GM23338 (cell line): ENCODE measurements around the gene MNX1. TPM values are rescaled to one million over a fixed set of nuclear protein-coding genes. Genes with fewer than 3 reads are reported as not detected.

ENCODE experiments used
- ATAC-seq: fragments of 200-7000 bp; cut with Tn5 transposase; 3 replicates; pipeline ENCODE4 v1.9.1; 2020
- DNase-seq: peaks from one replicate; pipeline ENCODE4 v3.0.0-alpha.2; 2015; ENCODE audit warnings: low spot score
- H2AFZ ChIP-seq: fragments of 200-600 bp; sonication (generic); 2 replicates; pipeline ENCODE4 v1.8.0; 2016; ENCODE audit warnings: antibody characterized with exemption, mild to moderate bottlenecking, moderate library complexity
- H3F3A ChIP-seq: fragments of 200-600 bp; sonication (generic); replicated peaks from 2 replicates; pipeline ENCODE4 v1.8.0; 2017; ENCODE audit warnings: antibody characterized with exemption, mixed run types, low read depth
- H3K27ac ChIP-seq: fragments of 200-600 bp; sonication (generic); 2 replicates; pipeline ENCODE4 v1.6.1; 2016; ENCODE audit warnings: low read depth
- H3K27me3 ChIP-seq: fragments of 200-600 bp; sonication (generic); 2 replicates; pipeline ENCODE4 v1.8.0; 2016; ENCODE audit warnings: mild to moderate bottlenecking, mixed run types, moderate library complexity; ENCODE audit not compliant: insufficient read depth
- H3K36me3 ChIP-seq: fragments of 200-600 bp; sonication (generic); 2 replicates; pipeline ENCODE4 v1.8.0; 2016; ENCODE audit warnings: mild to moderate bottlenecking; ENCODE audit not compliant: insufficient read depth
- H3K4me1 ChIP-seq: fragments of 200-600 bp; sonication (generic); 2 replicates; pipeline ENCODE4 v1.8.0; 2016; ENCODE audit warnings: mild to moderate bottlenecking, moderate library complexity; ENCODE audit not compliant: insufficient read depth
- H3K4me2 ChIP-seq: fragments of 200-600 bp; sonication (generic); 2 replicates; pipeline ENCODE4 v1.7.1; 2017; ENCODE audit warnings: mixed run types
- H3K4me3 ChIP-seq: fragments of 200-600 bp; sonication (generic); 2 replicates; pipeline ENCODE4 v1.6.1; 2016; ENCODE audit warnings: mixed run types
- H3K79me2 ChIP-seq: fragments of 200-600 bp; sonication (generic); replicated peaks from 2 replicates; pipeline ENCODE4 v1.8.0; 2017; ENCODE audit warnings: mild to moderate bottlenecking; ENCODE audit not compliant: insufficient read depth
- H3K9me2 ChIP-seq: fragments of 200-600 bp; sonication (generic); 2 replicates; pipeline ENCODE4 v1.8.0; 2017; ENCODE audit not compliant: insufficient read depth
- H4K20me1 ChIP-seq: fragments of 200-600 bp; sonication (generic); replicated peaks from 2 replicates; pipeline ENCODE4 v1.8.0; 2017; ENCODE audit warnings: mild to moderate bottlenecking; ENCODE audit not compliant: insufficient read depth
- H3K27ac Mint-ChIP-seq: 2 replicates; pipeline ENCODE4 v1.8.0; 2020; ENCODE audit warnings: inconsistent platforms, mild to moderate bottlenecking, moderate library complexity, mixed read lengths
- H3K27me3 Mint-ChIP-seq: 3 replicates; pipeline ENCODE4 v1.8.0; 2022; ENCODE audit warnings: low read depth, mild to moderate bottlenecking, moderate library complexity, mixed read lengths, inconsistent platforms; ENCODE audit not compliant: insufficient read depth, poor library complexity
- H3K36me3 Mint-ChIP-seq: 3 replicates; pipeline ENCODE4 v1.8.0; 2021; ENCODE audit warnings: low read depth, mild to moderate bottlenecking, inconsistent platforms, moderate library complexity, mixed read lengths
- H3K4me1 Mint-ChIP-seq: 3 replicates; pipeline ENCODE4 v1.8.0; 2020; ENCODE audit warnings: mild to moderate bottlenecking, inconsistent platforms, mixed read lengths
- H3K4me3 Mint-ChIP-seq: 3 replicates; pipeline ENCODE4 v1.8.0; 2021; ENCODE audit warnings: moderate library complexity, mild to moderate bottlenecking, inconsistent platforms, mixed read lengths
- H3K9me3 Mint-ChIP-seq: 3 replicates; pipeline ENCODE4 v1.8.0; 2020; ENCODE audit warnings: moderate library complexity, mild to moderate bottlenecking, inconsistent platforms, mixed read lengths
- CTCF ChIP-seq, 2 experiments: fragments of 200-600 bp in 1 of 2; sonication (generic) in 1 of 2; conservative IDR thresholded peaks; 2 replicates each; pipeline versions ENCODE4 v1.5.1 to v1.6.1; 2016 to 2017; ENCODE audit warnings: antibody characterized with exemption in 2 of 2, low read depth in 2 of 2, mild to moderate bottlenecking in 2 of 2, moderate library complexity in 1 of 2
- ETS1 ChIP-seq: IDR thresholded peaks from 2 replicates; pipeline ENCODE4 v1.6.1; 2016; ENCODE audit warnings: antibody characterized with exemption
- EZH2 ChIP-seq: fragments of 200-600 bp; sonication (generic); IDR thresholded peaks from one replicate; pipeline ENCODE4 v1.8.0; 2017; ENCODE audit warnings: antibody characterized with exemption, mild to moderate bottlenecking, low read depth; ENCODE audit not compliant: unreplicated experiment
- EZH2phosphoT487 ChIP-seq: fragments of 200-600 bp; sonication (generic); IDR thresholded peaks from one replicate; pipeline ENCODE4 v1.8.1; 2018; ENCODE audit warnings: antibody characterized with exemption; ENCODE audit not compliant: unreplicated experiment
- NANOG ChIP-seq: IDR thresholded peaks from 2 replicates; pipeline ENCODE4 v1.6.1; 2016; ENCODE audit warnings: antibody characterized with exemption, borderline replicate concordance
- POLR2AphosphoS5 ChIP-seq: IDR thresholded peaks from 2 replicates; pipeline ENCODE4 v1.6.1; 2016; ENCODE audit warnings: antibody characterized with exemption, low read depth
- STAT1 ChIP-seq: IDR thresholded peaks from one replicate; pipeline ENCODE4 v1.6.1; 2016; ENCODE audit warnings: antibody characterized with exemption; ENCODE audit not compliant: unreplicated experiment
- ZNF462 ChIP-seq: fragments of 250-450 bp; sonication (Bioruptor Pico); IDR thresholded peaks from 2 replicates; pipeline ENCODE4 v1.5.0; 2020; ENCODE audit warnings: mild to moderate bottlenecking, moderate library complexity
- polyA plus RNA-seq: library from polyadenylated mRNA; unstranded; fragments of >200 nt; fragmentation: Nextera tagmentation; extraction: Ambion mirVana; gene quantifications from 2 replicates; pipeline ENCODE4 v1.2.1, GENCODE V29; 2016
- total RNA-seq: library from RNA; depleted of rRNA; stranded (reverse); fragments of >200 nt; shearing (Covaris generic); gene quantifications from 2 replicates; pipeline ENCODE4 v1.2.3, GENCODE V29; 2014

The MNX1 gene
- total and polyA plus RNA-seq, 2 experiments from 2014 or later: 0.14 to 0.24 TPM

- TF ChIP-seq ETS1 (peak; percentile 55; the same call in 1 of the 2 replicates), NANOG (0 out of 2 replicates have a peak, but pooled peaks have one; percentile 19), POLR2AphosphoS5 (0 out of 2 replicates have a peak, but pooled peaks have one; percentile 25), CTCF (conservative IDR thresholded peaks at IDR 0.05; ENCODE audit: low read depth in 2 of 2) (no peak), STAT1 (no peak), EZH2 (peak; percentile 54)
- peaks cover 97% of the 10 kb centered on the region for H3K27me3 ChIP-seq
- H2AFZ ChIP-seq: no peak overlapping the region
- Mint-ChIP-seq H3K36me3 (no peaks in the 10 kb centered on the region), H3K27me3 (peaks cover 90% of the 10 kb centered on the region), H3K4me1 (peaks cover 63% of the 10 kb centered on the region), H3K27ac (no peak overlapping the region), H3K9me3 (peaks cover 3% of the 10 kb centered on the region; the same call in 1 of the 3 replicates), H3K4me3 (peak overlapping the region; percentile 45; the same call in 1 of the 3 replicates)
- H3K4me1 ChIP-seq: peaks cover 69% of the 10 kb centered on the region
- no peak overlapping the region for H3K27ac ChIP-seq
- H3K36me3 ChIP-seq: no peaks in the 10 kb centered on the region
- no peaks in the 10 kb centered on the region for H3K9me2 ChIP-seq
- H3F3A ChIP-seq: peaks cover 36% of the 10 kb centered on the region
- DNase-seq (peak; percentile 81), ATAC-seq (peak; percentile 19)
- H4K20me1 ChIP-seq: peaks cover 20% of the 10 kb centered on the region; the same call in 1 of the 2 replicates
- H3K4me3 ChIP-seq: peak overlapping the region; percentile 38; the same call in 1 of the 2 replicates
- H3K4me2 ChIP-seq: peak overlapping the region; percentile 70
- H3K79me2 ChIP-seq: no peaks in the 10 kb centered on the region
Measured at GRCh38 chr7:157013602-157014549, 3.4 kb upstream of the MNX1 start.

- peaks cover 24% of the 10 kb centered on the region for H4K20me1 ChIP-seq
- peaks cover 90% of the 10 kb centered on the region for H3K27me3 Mint-ChIP-seq
- H3K9me3 Mint-ChIP-seq: no peaks in the 10 kb centered on the region
- DNase-seq (no peak), ATAC-seq (no peak)
- H3K4me2 ChIP-seq: peak overlapping the region; percentile 70
- H3K27ac Mint-ChIP-seq: no peak overlapping the region
- H3K36me3 Mint-ChIP-seq: no peaks in the 10 kb centered on the region
- no peak overlapping the region for H3K4me3 Mint-ChIP-seq
- no peaks in the 10 kb centered on the region for H3K9me2 ChIP-seq
- H3F3A ChIP-seq: peaks cover 42% of the 10 kb centered on the region
- peaks cover 97% of the 10 kb centered on the region for H3K27me3 ChIP-seq
- H3K36me3 ChIP-seq: no peaks in the 10 kb centered on the region
- H3K4me1 Mint-ChIP-seq: peaks cover 63% of the 10 kb centered on the region
- no peaks in the 10 kb centered on the region for H3K79me2 ChIP-seq
- no peak overlapping the region for H3K27ac ChIP-seq
- H2AFZ ChIP-seq: no peak overlapping the region
- peaks cover 66% of the 10 kb centered on the region for H3K4me1 ChIP-seq
- peak overlapping the region; percentile 27; the same call in 1 of the 2 replicates for H3K4me3 ChIP-seq
- peak in 1 of 2 experiments; percentile 10; a peak in 1 of 4 replicates for TF ChIP-seq CTCF (conservative IDR thresholded peaks at IDR 0.05; ENCODE audit: low read depth in 2 of 2)
- TF ChIP-seq EZH2phosphoT487: no peak
- TF ChIP-seq ZNF462: no peak
Measured at GRCh38 chr7:157013101-157013500, 2.6 kb upstream of the MNX1 start.
